Measurements from ENCODE around the gene CSNK1E. TPM values are rescaled to one million over a fixed set of nuclear protein-coding genes. Genes with fewer than 3 reads are reported as not detected.

The CSNK1E gene
- total RNA-seq, 4 donors from 2014 or later = 112 to 246 (median 160) TPM

- 80% methylated on average over 15 of the region's 19 CpGs for WGBS
- H3K27me3 ChIP-seq = no peaks in the 10 kb centered on the region
- peaks cover 39% of the 10 kb centered on the region for H3K4me1 ChIP-seq
- no peak overlapping the region for H3K4me3 ChIP-seq
- no peaks in the 10 kb centered on the region for H3K9me3 ChIP-seq
- TF ChIP-seq POLR2A (IDR thresholded peaks at IDR 0.05) (no peak), EP300 (IDR thresholded peaks at IDR 0.05) (no peak), POLR2AphosphoS5 (IDR thresholded peaks at IDR 0.05) (no peak), CTCF (IDR thresholded peaks at IDR 0.05) (no peak)
- no peak for DNase-seq (ENCODE audit: low spot score in 2 of 2)
- H3K27ac ChIP-seq = no peak overlapping the region
- peaks cover 41% of the 10 kb centered on the region for H3K36me3 ChIP-seq
Measured at GRCh38 chr22:38246046-38246658, 71.1 kb downstream of the CSNK1E start.

- Histone ChIP-seq H3K36me3 (peaks cover 41% of the 10 kb centered on the region), H3K27ac (no peak overlapping the region)
- WGBS = 69% methylated on average over 4 of the region's 4 CpGs
Measured at GRCh38 chr22:38244106-38244505, 73.1 kb downstream of the CSNK1E start.

GRCh38 chr22:38243007-38243765 lies 74.0 kb downstream of the CSNK1E start:
- no peak for DNase-seq (ENCODE audit: low spot score in 2 of 2)
- Histone ChIP-seq H3K4me3 (no peak overlapping the region), H3K4me1 (peaks cover 60% of the 10 kb centered on the region), H3K36me3 (peaks cover 41% of the 10 kb centered on the region), H3K9me3 (no peaks in the 10 kb centered on the region), H3K27me3 (no peaks in the 10 kb centered on the region), H3K27ac (peak overlapping the region; percentile 14)
- WGBS = 52% methylated on average over 16 of the region's 20 CpGs
- no peak for TF ChIP-seq CTCF (IDR thresholded peaks at IDR 0.05)
- TF ChIP-seq POLR2A (IDR thresholded peaks at IDR 0.05) = no peak
- no peak for TF ChIP-seq EP300 (IDR thresholded peaks at IDR 0.05)
- no peak for TF ChIP-seq POLR2AphosphoS5 (IDR thresholded peaks at IDR 0.05)

More at GRCh38 chr22:38244106-38244505, 73.1 kb downstream of the CSNK1E start:
- TF ChIP-seq EP300 (IDR thresholded peaks at IDR 0.05) (no peak), POLR2AphosphoS5 (IDR thresholded peaks at IDR 0.05) (no peak), POLR2A (IDR thresholded peaks at IDR 0.05) (no peak), CTCF (IDR thresholded peaks at IDR 0.05) (no peak)
- no peak for DNase-seq (ENCODE audit: low spot score in 2 of 2)
- Histone ChIP-seq H3K9me3 (no peaks in the 10 kb centered on the region), H3K27me3 (no peaks in the 10 kb centered on the region), H3K4me3 (no peak overlapping the region), H3K4me1 (peaks cover 52% of the 10 kb centered on the region)

- DNase-seq (ENCODE audit: low spot score in 2 of 2) = no peak
- WGBS = 29% methylated on average over 6 of the region's 6 CpGs
- no peaks in the 10 kb centered on the region for H3K27me3 ChIP-seq
- H3K4me1 ChIP-seq = peaks cover 58% of the 10 kb centered on the region
- H3K27ac ChIP-seq = no peak overlapping the region
- H3K36me3 ChIP-seq = peaks cover 26% of the 10 kb centered on the region
- no peaks in the 10 kb centered on the region for H3K9me3 ChIP-seq
- no peak overlapping the region for H3K4me3 ChIP-seq
- TF ChIP-seq EP300 (IDR thresholded peaks at IDR 0.05) = no peak
- no peak for TF ChIP-seq POLR2A (IDR thresholded peaks at IDR 0.05)
- no peak for TF ChIP-seq POLR2AphosphoS5 (IDR thresholded peaks at IDR 0.05)
- no peak for TF ChIP-seq CTCF (IDR thresholded peaks at IDR 0.05)
Measured at GRCh38 chr22:38240734-38241252, 76.4 kb downstream of the CSNK1E start.

Other genes starting within 250 kb of the CSNK1E start
- gene SLC16A8, start 233.2 kb downstream of the CSNK1E start, total RNA-seq = not detected
- gene BAIAP2L2, start 206.7 kb downstream of the CSNK1E start, total RNA-seq = 1 to 10 TPM in 3 of 4 donors, under 1 TPM in 1; 0.49 to 1.7 (median 1.6) TPM
- gene PLA2G6, start 135.6 kb downstream of the CSNK1E start, total RNA-seq = 100 to 1,000 TPM in 1 of 4 donors, 10 to 100 TPM in 3; 49.7 to 178 (median 92.9) TPM
- 10 to 100 TPM; 27.3 to 70.1 (median 52.8) TPM for gene MAFF, start 115.4 kb downstream of the CSNK1E start, total RNA-seq
- gene TMEM184B, start 44.4 kb downstream of the CSNK1E start, total RNA-seq = 10 to 100 TPM; 41.5 to 54.9 (median 46.0) TPM
- under 1 TPM in 3 of 4 donors, not detected in 1; 0.21 to 0.55 (median 0.32) TPM for gene KCNJ4, start 137.8 kb upstream of the CSNK1E start, total RNA-seq
- gene KDELR3, start 150.7 kb upstream of the CSNK1E start, total RNA-seq = 1 to 10 TPM; 2.8 to 6.7 (median 3.9) TPM
- 100 to 1,000 TPM; 315 to 696 (median 363) TPM for gene DDX17, start 188.9 kb upstream of the CSNK1E start, total RNA-seq